Neural progenitor cell (in vitro differentiated cells): ENCODE measurements around the gene ABCD3.

Experiments used
- EZH2 ChIP-seq: fragments of 200-600 bp; sonication (generic); IDR thresholded peaks from 2 replicates; pipeline ENCODE4 v1.6.1; 2017; ENCODE audit warnings: antibody characterized with exemption, mild to moderate bottlenecking, moderate library complexity
- EZH2phosphoT487 ChIP-seq: fragments of 200-600 bp; sonication (generic); IDR thresholded peaks from 2 replicates; pipeline ENCODE4 v1.6.1; 2017; ENCODE audit warnings: antibody characterized with exemption
- TF ChIP-seq, protein P1 (sequence below): fragments of 200-600 bp; sonication (generic); IDR thresholded peaks from 2 replicates; pipeline ENCODE4 v1.5.1; 2017; ENCODE audit warnings: antibody characterized with exemption, mild to moderate bottlenecking

DNA sequence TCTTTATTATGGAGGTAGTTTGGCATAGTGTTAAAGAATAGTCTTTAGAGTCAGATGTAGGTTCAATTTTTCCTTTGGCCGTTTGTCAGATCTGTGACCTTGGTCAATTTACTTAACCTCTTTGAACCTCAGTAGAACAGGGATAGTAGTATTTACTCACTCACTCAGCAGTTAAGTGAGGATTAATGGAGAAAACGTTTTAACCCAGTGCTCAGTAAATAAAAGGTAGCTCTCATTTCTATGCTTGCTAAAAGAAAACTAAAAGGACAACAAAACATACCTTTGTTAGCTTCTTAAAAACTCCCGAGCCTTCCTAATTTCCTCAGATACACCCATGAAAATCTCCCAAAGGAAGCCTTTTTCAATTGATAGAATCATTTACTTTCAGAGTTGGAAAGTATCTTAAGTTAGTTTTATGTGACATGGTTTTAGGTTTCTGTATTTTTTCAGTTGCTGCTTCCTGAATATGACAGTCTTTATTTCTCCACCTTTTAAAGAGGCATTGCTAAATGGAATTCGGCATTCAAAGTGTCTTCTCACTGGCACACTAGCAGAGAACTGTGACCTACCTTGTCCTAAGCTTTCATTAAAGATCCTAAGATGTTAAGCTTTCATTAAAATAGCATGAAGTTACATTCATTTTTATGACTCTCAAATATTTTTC, 7.8 kb downstream of the ABCD3 start:
- TF ChIP-seq, protein P1, sequence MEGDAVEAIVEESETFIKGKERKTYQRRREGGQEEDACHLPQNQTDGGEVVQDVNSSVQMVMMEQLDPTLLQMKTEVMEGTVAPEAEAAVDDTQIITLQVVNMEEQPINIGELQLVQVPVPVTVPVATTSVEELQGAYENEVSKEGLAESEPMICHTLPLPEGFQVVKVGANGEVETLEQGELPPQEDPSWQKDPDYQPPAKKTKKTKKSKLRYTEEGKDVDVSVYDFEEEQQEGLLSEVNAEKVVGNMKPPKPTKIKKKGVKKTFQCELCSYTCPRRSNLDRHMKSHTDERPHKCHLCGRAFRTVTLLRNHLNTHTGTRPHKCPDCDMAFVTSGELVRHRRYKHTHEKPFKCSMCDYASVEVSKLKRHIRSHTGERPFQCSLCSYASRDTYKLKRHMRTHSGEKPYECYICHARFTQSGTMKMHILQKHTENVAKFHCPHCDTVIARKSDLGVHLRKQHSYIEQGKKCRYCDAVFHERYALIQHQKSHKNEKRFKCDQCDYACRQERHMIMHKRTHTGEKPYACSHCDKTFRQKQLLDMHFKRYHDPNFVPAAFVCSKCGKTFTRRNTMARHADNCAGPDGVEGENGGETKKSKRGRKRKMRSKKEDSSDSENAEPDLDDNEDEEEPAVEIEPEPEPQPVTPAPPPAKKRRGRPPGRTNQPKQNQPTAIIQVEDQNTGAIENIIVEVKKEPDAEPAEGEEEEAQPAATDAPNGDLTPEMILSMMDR, result no peak
- TF ChIP-seq EZH2 (no peak), EZH2phosphoT487 (no peak)
